IMR-90 (cell line): Measurements from ENCODE around the gene BTBD9.

Experiments
- BHLHE40 ChIP-seq: fragments of 150-350 bp; IDR thresholded peaks from 2 replicates; pipeline ENCODE4 v1.6.1; 2016; ENCODE audit warnings: mild to moderate bottlenecking, low read depth, low read length
- CEBPB ChIP-seq: IDR thresholded peaks from 2 replicates; pipeline ENCODE4 v1.6.1; 2012; ENCODE audit warnings: low read depth, low read length, improper control_type of control experiment
- CTCF ChIP-seq: conservative IDR thresholded peaks from 2 replicates; pipeline ENCODE4 v1.5.1; 2012; ENCODE audit warnings: mild to moderate bottlenecking, low read depth, low read length, improper control_type of control experiment
- ELK1 ChIP-seq: fragments of 150-350 bp; IDR thresholded peaks from 2 replicates; pipeline ENCODE4 v1.6.1; 2016; ENCODE audit warnings: low read depth, mild to moderate bottlenecking, low read length, moderate library complexity, borderline replicate concordance
- MAFK ChIP-seq: IDR thresholded peaks from 2 replicates; pipeline ENCODE4 v1.6.1; 2012; ENCODE audit warnings: low read depth, low read length, improper control_type of control experiment
- MAZ ChIP-seq: IDR thresholded peaks from 2 replicates; pipeline ENCODE4 v1.6.1; 2012; ENCODE audit warnings: low read depth, mild to moderate bottlenecking, low read length, improper control_type of control experiment, moderate library complexity, borderline replicate concordance
- MXI1 ChIP-seq: IDR thresholded peaks from 2 replicates; pipeline ENCODE4 v1.6.1; 2012; ENCODE audit warnings: low read depth, mild to moderate bottlenecking, low read length, moderate library complexity, borderline replicate concordance
- NFE2L2 ChIP-seq: fragments of 150-350 bp; IDR thresholded peaks from 2 replicates; pipeline ENCODE4 v1.6.1; 2016; ENCODE audit warnings: low read depth, mild to moderate bottlenecking, low read length
- POLR2A ChIP-seq: IDR thresholded peaks from 2 replicates; pipeline ENCODE4 v1.6.1; 2012; ENCODE audit warnings: mild to moderate bottlenecking, low read depth, low read length
- RAD21 ChIP-seq: IDR thresholded peaks from 2 replicates; pipeline ENCODE4 v1.6.1; 2012; ENCODE audit warnings: low read length, improper control_type of control experiment
- RCOR1 ChIP-seq: IDR thresholded peaks from 2 replicates; pipeline ENCODE4 v1.6.1; 2012; ENCODE audit warnings: mild to moderate bottlenecking, low read length, improper control_type of control experiment; ENCODE audit not compliant: insufficient replicate concordance
- RFX5 ChIP-seq: IDR thresholded peaks from 2 replicates; pipeline ENCODE4 v1.8.0; 2012; ENCODE audit warnings: low read depth, mild to moderate bottlenecking, low read length, moderate library complexity

- TF ChIP-seq MAZ = no peak
- no peak for TF ChIP-seq CTCF
- no peak for TF ChIP-seq RFX5
- TF ChIP-seq RAD21 = no peak
- TF ChIP-seq CEBPB = no peak
- no peak for TF ChIP-seq MXI1
- TF ChIP-seq ELK1 = no peak
- TF ChIP-seq POLR2A = no peak
- TF ChIP-seq NFE2L2 = no peak
- no peak for TF ChIP-seq BHLHE40
- TF ChIP-seq MAFK = no peak
- no peak for TF ChIP-seq RCOR1
Observed at GRCh38 chr6:38281126-38281525, 358.6 kb downstream of the BTBD9 start.
